HepG2 (cell line): ENCODE data around the gene DOCK1. TPM values are rescaled to one million over a fixed set of nuclear protein-coding genes. Genes with fewer than 3 reads are reported as not detected.

ENCODE experiments used
- ATAC-seq: fragments of 200-7000 bp; cut with Tn5 transposase; 3 replicates; pipeline ENCODE4 v1.9.1; 2020; ENCODE audit warnings: mild to moderate bottlenecking, moderate library complexity
- BruUV-seq: library from RNA; stranded (reverse); fragments of 400-500 nt; replicated peaks from 2 replicates; lab custom pipeline; 2021; lab: Mats Ljungman, UMichigan
- CTCF ChIA-PET: fragments of 300-600 bp; formaldehyde crosslinking; extraction: SDS; loops from one replicate; lab custom pipeline; 2021; ENCODE audit warnings: low total read pairs, inconsistent platforms, low intra/inter-chr PET ratio; lab: Yijun Ruan, JAX
- POLR2A ChIA-PET: fragments of 350-600 bp; sonication (Branson Sonifier 250); formaldehyde crosslinking; loops from one replicate; lab custom pipeline; 2020; ENCODE audit warnings: antibody characterized with exemption, inconsistent platforms; lab: Yijun Ruan, JAX
- DNase-seq: peaks from one replicate; pipeline ENCODE4 v3.0.0-alpha.2; 2015; ENCODE audit warnings: low spot score
- FAIRE-seq: peaks from 3 replicates; lab custom pipeline; 2011; peaks lifted over from hg19 to GRCh38; lab: Jason Lieb, UNC
- H2AFZ ChIP-seq: one replicate; pipeline ENCODE4 v1.6.1; 2011; ENCODE audit warnings: low read length, inconsistent platforms
- H3K27ac ChIP-seq: fragments of 300-600 bp; 3 replicates; pipeline ENCODE4 v1.8.0; 2011; ENCODE audit warnings: mixed run types, mild to moderate bottlenecking, mixed read lengths, low read length, inconsistent platforms; ENCODE audit not compliant: insufficient read depth; ENCODE audit errors: extremely low read length
- H3K27me3 ChIP-seq, 2 experiments: fragments of 200-600 bp in 1 of 2; 2 replicates in 1 of 2; 3 replicates in 1 of 2; pipeline versions ENCODE4 v1.6.0 to v1.8.0; 2011; ENCODE audit warnings: low read length in 2 of 2, mild to moderate bottlenecking in 2 of 2, moderate library complexity in 2 of 2, inconsistent platforms in 1 of 2; ENCODE audit not compliant: insufficient read depth in 2 of 2, control insufficient read depth in 1 of 2
- H3K36me3 ChIP-seq, 2 experiments: fragments of 200-600 bp in 1 of 2; replicated peaks in 1 of 2; 2 replicates in 1 of 2; 3 replicates in 1 of 2; pipeline versions ENCODE4 v1.5.1 to v1.8.0; 2011; ENCODE audit warnings: low read length in 2 of 2, inconsistent platforms in 1 of 2; ENCODE audit not compliant: insufficient read depth in 2 of 2, control insufficient read depth in 1 of 2
- H3K4me1 ChIP-seq: 2 replicates; pipeline ENCODE4 v1.5.1; 2012; ENCODE audit warnings: low read length, inconsistent platforms; ENCODE audit not compliant: insufficient read depth
- H3K4me2 ChIP-seq: 2 replicates; pipeline ENCODE4 v1.6.0; 2011; ENCODE audit warnings: low read depth, low read length, inconsistent platforms
- H3K4me3 ChIP-seq, 3 experiments: fragments of 200-600 bp in 1 of 3; sonication (generic), shearing (Covaris generic) in 1 of 3; replicated peaks in 1 of 3; 2 replicates each; pipeline ENCODE4 v1.5.1; 2011 to 2016; ENCODE audit warnings: low read length in 3 of 3, inconsistent platforms in 2 of 3, low read depth in 2 of 3, mild to moderate bottlenecking in 2 of 3, control low read depth in 1 of 3, mixed read lengths in 1 of 3; ENCODE audit not compliant: insufficient read depth in 1 of 3
- H3K79me2 ChIP-seq: one replicate; pipeline ENCODE4 v1.6.1; 2011; ENCODE audit warnings: low read length, inconsistent platforms; ENCODE audit not compliant: insufficient read depth
- H3K9ac ChIP-seq: 2 replicates; pipeline ENCODE4 v1.6.0; 2011; ENCODE audit warnings: mild to moderate bottlenecking, low read depth, low read length, inconsistent platforms; ENCODE audit not compliant: insufficient read depth
- H3K9me3 ChIP-seq: 2 replicates; pipeline ENCODE4 v1.5.1; 2012; ENCODE audit warnings: mild to moderate bottlenecking, low read length
- H4K20me1 ChIP-seq: 2 replicates; pipeline ENCODE4 v1.6.0; 2011; ENCODE audit warnings: inconsistent platforms, mild to moderate bottlenecking, low read length, moderate library complexity; ENCODE audit not compliant: insufficient read depth
- ASH2L ChIP-seq: fragments of 300-600, 200-600 bp; sonication (generic); IDR thresholded peaks from 2 replicates; pipeline ENCODE4 v1.7.0; 2017; ENCODE audit warnings: low read depth, mild to moderate bottlenecking, moderate library complexity, mixed read lengths, low read length; ENCODE audit not compliant: insufficient read length
- KDM6A ChIP-seq: IDR thresholded peaks from 2 replicates; pipeline ENCODE4 v1.6.1; 2016; ENCODE audit warnings: low read depth
- MLX ChIP-seq: IDR thresholded peaks from 2 replicates; pipeline ENCODE4 v1.6.1; 2016
- MXI1 ChIP-seq: IDR thresholded peaks from 3 replicates; pipeline ENCODE4 v1.6.1; 2012; ENCODE audit warnings: low read depth, low read length, inconsistent platforms, borderline replicate concordance
- MYC ChIP-seq: sonication (generic); formaldehyde crosslinking; IDR thresholded peaks from 2 replicates; pipeline ENCODE4 v1.9.0; 2021; ENCODE audit warnings: missing genetic modification reagents, borderline replicate concordance
- NR2C2 ChIP-seq: sonication (generic); formaldehyde crosslinking; IDR thresholded peaks from 2 replicates; pipeline ENCODE4 v1.4.0; 2020; ENCODE audit warnings: missing genetic modification reagents, mild to moderate bottlenecking, moderate library complexity, borderline replicate concordance
- PAXIP1 ChIP-seq: sonication (generic); formaldehyde crosslinking; conservative IDR thresholded peaks from 2 replicates; pipeline ENCODE4 v1.4.0; 2020; ENCODE audit warnings: mild to moderate bottlenecking, missing genetic modification reagents, moderate library complexity
- SP4 ChIP-seq: sonication (generic); formaldehyde crosslinking; IDR thresholded peaks from 2 replicates; pipeline ENCODE4 v1.8.1; 2023; ENCODE audit warnings: mild to moderate bottlenecking, missing genetic modification reagents
- ZBTB25 ChIP-seq: IDR thresholded peaks from 2 replicates; pipeline ENCODE4 v1.6.1; 2018; ENCODE audit warnings: missing genetic modification reagents
- ZBTB44 ChIP-seq: sonication (generic); formaldehyde crosslinking; IDR thresholded peaks from 2 replicates; pipeline ENCODE4 v1.4.0; 2020; ENCODE audit warnings: missing genetic modification reagents
- ZNF124 ChIP-seq: sonication (generic); formaldehyde crosslinking; IDR thresholded peaks from 2 replicates; pipeline ENCODE4 v1.4.0; 2020; ENCODE audit warnings: missing genetic modification reagents
- ZNF317 ChIP-seq: sonication (generic); formaldehyde crosslinking; IDR thresholded peaks from 2 replicates; pipeline ENCODE4 v1.5.0; 2020; ENCODE audit warnings: mild to moderate bottlenecking, missing genetic modification reagents
- ZNF629 ChIP-seq: sonication (generic); formaldehyde crosslinking; conservative IDR thresholded peaks from 2 replicates; pipeline ENCODE4 v1.5.0; 2020; ENCODE audit warnings: missing genetic modification reagents
- ZNF713 ChIP-seq: sonication (generic); formaldehyde crosslinking; IDR thresholded peaks from 2 replicates; pipeline ENCODE4 v1.4.0; 2020; ENCODE audit warnings: mild to moderate bottlenecking, missing genetic modification reagents
- ZNF761 ChIP-seq: sonication (generic); formaldehyde crosslinking; conservative IDR thresholded peaks from 2 replicates; pipeline ENCODE4 v1.4.0; 2020; ENCODE audit warnings: mild to moderate bottlenecking, missing genetic modification reagents
- ZSCAN21 ChIP-seq: sonication (generic); formaldehyde crosslinking; IDR thresholded peaks from 2 replicates; pipeline ENCODE4 v1.8.0; 2022; ENCODE audit warnings: mild to moderate bottlenecking, missing genetic modification reagents, moderate library complexity, borderline replicate concordance
- WGBS: methylation state at CpG from one replicate; pipeline ENCODE4 v1.1.6; 2017; ENCODE audit warnings: low lambda C conversion rate; 5-methylcytosine and 5-hydroxymethylcytosine counted together
- in situ Hi-C: cut with HindIII; loops from 2 replicates; pipeline ENCODE4 v1.10.0; 2017; ENCODE audit warnings: low pct_unique_long_range_greater_than_20kb; ENCODE audit not compliant: extremely low pct_ligation_motif_present
- intact Hi-C: fragments of 100-400 bp; cut with micrococcal nuclease; formaldehyde crosslinking; loops from one replicate; pipeline ENCODE4 v1.10.0; 2022; ENCODE audit not compliant: unreplicated experiment
- polyA plus RNA-seq, 8 experiments: library from polyadenylated mRNA; depleted of rRNA in 3 of 8; stranded (reverse) in 7 of 8; unstranded in 1 of 8; fragments of >200 nt; fragmentation: Illumina TruSeq in 4 of 8; extraction: Trizol in 4 of 8; gene quantifications; 2 replicates each; pipeline versions ENCODE4 v1.2.1 to v1.2.3, GENCODE V29; 2011 to 2016; ENCODE audit warnings: low read depth in 4 of 8, missing spikeins in 1 of 8, mixed read lengths in 1 of 8; ENCODE audit not compliant: insufficient read depth in 1 of 8
- total RNA-seq, 5 experiments: library from RNA; depleted of rRNA; stranded (reverse); fragments of >200 nt; fragmentation: Illumina TruSeq; extraction: Trizol; gene quantifications; 2 replicates each; pipeline ENCODE4 v1.2.3, GENCODE V29; 2016; ENCODE audit warnings: low read depth in 1 of 5

The DOCK1 gene
- total and polyA plus RNA-seq, 2 of the 13 experiments (the other 11 are each of a cell fraction or from before 2014, with no cell fraction given) = 8.3 to 25.5 TPM

- ATAC-seq = peak; percentile 98
- peak; percentile 98 for FAIRE-seq
- TF ChIP-seq ZSCAN21 (CRISPR knock-in tag) = no peak
- TF ChIP-seq SP4 = no peak
- 0 out of 2 replicates have a peak, but pooled peaks have one; percentile 53 for TF ChIP-seq ZNF761 (CRISPR knock-in tag)
- TF ChIP-seq ZNF713 (CRISPR knock-in tag) = no peak
- 0 out of 2 replicates have a peak, but pooled peaks have one; percentile 13 for TF ChIP-seq ZNF629 (CRISPR knock-in tag)
- TF ChIP-seq KDM6A (CRISPR knock-in tag) = peak; percentile 69; the same call in 1 of the 2 replicates
- peak; percentile 93 for TF ChIP-seq MLX (CRISPR knock-in tag)
- TF ChIP-seq MYC (CRISPR knock-in tag) = peak; percentile 36; the same call in 1 of the 2 replicates
- peak; percentile 83 for TF ChIP-seq PAXIP1
- peak; percentile 18; the same call in 1 of the 2 replicates for TF ChIP-seq ZNF317 (CRISPR knock-in tag)
- peak; percentile 34; the same call in 1 of the 2 replicates for TF ChIP-seq ZBTB25 (CRISPR knock-in tag)
- TF ChIP-seq NR2C2 (CRISPR knock-in tag) = peak; percentile 18; the same call in 1 of the 2 replicates
- no peak for TF ChIP-seq ZBTB44 (CRISPR knock-in tag)
- TF ChIP-seq MXI1 = peak; percentile 23; the same call in 1 of the 3 replicates
- peak; percentile 88 for TF ChIP-seq ASH2L
- no peak for TF ChIP-seq ZNF124 (CRISPR knock-in tag)
These were observed 128.2 kb downstream of the DOCK1 start for GRCh38 chr10:127033216-127034033.

More at GRCh38 chr10:127033216-127034033, 128.2 kb downstream of the DOCK1 start:
- in situ Hi-C loops = no loop called here
- peaks cover 8 to 43% of the 10 kb centered on the region in 2 experiments; a peak in 3 of 5 replicates for H3K36me3 ChIP-seq
- peak; percentile 84 for DNase-seq
- no peaks in the 10 kb centered on the region for H3K79me2 ChIP-seq
- H4K20me1 ChIP-seq = no peaks in the 10 kb centered on the region
- H2AFZ ChIP-seq = no peak overlapping the region
- peak overlapping the region; percentile 78 for H3K27ac ChIP-seq
- intact Hi-C loops = no loop called here
- no peaks in the 10 kb centered on the region for H3K27me3 ChIP-seq
- peak overlapping the region; percentile 55 for H3K9ac ChIP-seq
- ChIA-PET POLR2A (no interaction called here), CTCF (no interaction called here)
- H3K4me2 ChIP-seq = peak overlapping the region; percentile 51
- WGBS = 57% methylated on average over 12 of the region's 12 CpGs
- H3K4me1 ChIP-seq = peaks cover 25% of the 10 kb centered on the region
- H3K4me3 ChIP-seq = 0 out of 6 replicates have a peak overlapping the region, but pooled peaks of 1 of the 3 experiments have one; percentile 0
- BruUV-seq = TSS peak; percentile 66
- H3K9me3 ChIP-seq = no peaks in the 10 kb centered on the region
